Chondrocyte (in vitro differentiated cells): ENCODE measurements around the gene ATP8B1. TPM values are rescaled to one million over a fixed set of nuclear protein-coding genes. Genes with fewer than 3 reads are reported as not detected.

Experiments used
- DNase-seq: peaks from one replicate; pipeline ENCODE4 v3.0.0; 2021; ENCODE audit warnings: mixed read lengths, low spot score
- H3K27ac Mint-ChIP-seq: one replicate; pipeline ENCODE4 v1.8.0; 2021; ENCODE audit warnings: mild to moderate bottlenecking, moderate library complexity, mixed read lengths; ENCODE audit not compliant: unreplicated experiment
- H3K27me3 Mint-ChIP-seq: 2 replicates; pipeline ENCODE4 v1.8.0; 2021; ENCODE audit warnings: low read depth, mixed read lengths
- H3K36me3 Mint-ChIP-seq: 2 replicates; pipeline ENCODE4 v1.8.0; 2021; ENCODE audit warnings: low read depth, mixed read lengths
- H3K4me1 Mint-ChIP-seq: 2 replicates; pipeline ENCODE4 v1.8.0; 2021; ENCODE audit warnings: low read depth, mild to moderate bottlenecking, mixed read lengths
- H3K4me3 Mint-ChIP-seq: one replicate; pipeline ENCODE4 v1.8.0; 2021; ENCODE audit warnings: mild to moderate bottlenecking, moderate library complexity, mixed read lengths; ENCODE audit not compliant: unreplicated experiment
- H3K9me3 Mint-ChIP-seq: 2 replicates; pipeline ENCODE4 v1.8.0; 2021; ENCODE audit warnings: low read depth, mixed read lengths
- total RNA-seq: library from RNA; stranded (reverse); gene quantifications from 3 replicates; pipeline ENCODE4 v1.2.1, GENCODE V29; 2021
- TF ChIP-seq, protein P1 (sequence below): fragments of 200-600 bp; sonication (generic); IDR thresholded peaks from 2 replicates; pipeline ENCODE4 v1.5.0; 2021; ENCODE audit warnings: antibody characterized with exemption, mild to moderate bottlenecking, moderate library complexity

The ATP8B1 gene
- total RNA-seq, 1 donor from 2014 or later, result 35.4 TPM

DNA sequence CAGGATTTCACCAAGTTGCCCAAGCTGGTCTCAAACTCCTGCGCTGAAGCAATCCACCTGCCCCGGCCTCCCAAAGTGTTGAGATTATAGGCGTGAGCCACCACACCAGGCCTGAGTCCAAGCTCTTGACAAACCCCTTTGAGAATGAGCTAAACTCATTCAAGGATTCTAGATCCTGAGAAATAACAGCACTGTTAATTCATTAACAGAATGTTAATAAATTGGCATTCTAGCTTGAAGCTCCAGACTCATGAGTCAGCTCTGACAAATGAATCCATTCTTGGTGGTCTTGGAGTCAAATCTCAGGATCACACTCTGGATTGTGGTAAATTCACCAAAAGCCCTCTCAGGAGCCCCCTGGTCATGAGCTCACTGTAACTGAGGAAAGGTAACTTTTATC lies 183.2 kb downstream of the ATP8B1 start:
- Mint-ChIP-seq H3K36me3 (peaks cover 14% of the 10 kb centered on the region), H3K27ac (peak overlapping the region; percentile 51), H3K9me3 (no peaks in the 10 kb centered on the region), H3K4me1 (peaks cover 34% of the 10 kb centered on the region), H3K4me3 (peak overlapping the region; percentile 98), H3K27me3 (no peaks in the 10 kb centered on the region)
- DNase-seq, result no peak
- TF ChIP-seq, protein P1, sequence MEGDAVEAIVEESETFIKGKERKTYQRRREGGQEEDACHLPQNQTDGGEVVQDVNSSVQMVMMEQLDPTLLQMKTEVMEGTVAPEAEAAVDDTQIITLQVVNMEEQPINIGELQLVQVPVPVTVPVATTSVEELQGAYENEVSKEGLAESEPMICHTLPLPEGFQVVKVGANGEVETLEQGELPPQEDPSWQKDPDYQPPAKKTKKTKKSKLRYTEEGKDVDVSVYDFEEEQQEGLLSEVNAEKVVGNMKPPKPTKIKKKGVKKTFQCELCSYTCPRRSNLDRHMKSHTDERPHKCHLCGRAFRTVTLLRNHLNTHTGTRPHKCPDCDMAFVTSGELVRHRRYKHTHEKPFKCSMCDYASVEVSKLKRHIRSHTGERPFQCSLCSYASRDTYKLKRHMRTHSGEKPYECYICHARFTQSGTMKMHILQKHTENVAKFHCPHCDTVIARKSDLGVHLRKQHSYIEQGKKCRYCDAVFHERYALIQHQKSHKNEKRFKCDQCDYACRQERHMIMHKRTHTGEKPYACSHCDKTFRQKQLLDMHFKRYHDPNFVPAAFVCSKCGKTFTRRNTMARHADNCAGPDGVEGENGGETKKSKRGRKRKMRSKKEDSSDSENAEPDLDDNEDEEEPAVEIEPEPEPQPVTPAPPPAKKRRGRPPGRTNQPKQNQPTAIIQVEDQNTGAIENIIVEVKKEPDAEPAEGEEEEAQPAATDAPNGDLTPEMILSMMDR, result no peak

DNA sequence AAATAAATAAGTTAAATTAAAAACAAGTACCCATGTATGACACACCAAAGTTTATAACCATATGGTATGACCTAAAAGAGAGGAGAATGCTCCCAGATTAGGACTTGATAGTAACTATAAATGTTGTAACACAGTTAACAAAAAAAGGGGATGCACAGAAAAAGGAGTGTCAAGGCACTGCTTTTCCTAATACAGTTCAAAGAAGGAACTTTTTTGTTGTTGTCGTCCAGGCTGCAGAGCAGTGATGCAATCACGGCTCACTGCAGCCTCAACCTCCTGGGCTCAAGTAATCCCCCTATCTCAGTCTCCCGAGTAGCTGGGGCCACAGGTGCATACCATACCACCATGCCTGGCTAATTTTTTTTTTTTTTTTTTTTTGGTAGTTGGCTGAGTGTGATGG lies 184.2 kb downstream of the ATP8B1 start:
- H3K9me3 Mint-ChIP-seq, result no peaks in the 10 kb centered on the region
- no peak for DNase-seq
- no peak overlapping the region for H3K27ac Mint-ChIP-seq
- peaks cover 15% of the 10 kb centered on the region for H3K36me3 Mint-ChIP-seq
- TF ChIP-seq, protein P1, result no peak
- peaks cover 34% of the 10 kb centered on the region for H3K4me1 Mint-ChIP-seq
- no peaks in the 10 kb centered on the region for H3K27me3 Mint-ChIP-seq
- no peak overlapping the region for H3K4me3 Mint-ChIP-seq

DNA sequence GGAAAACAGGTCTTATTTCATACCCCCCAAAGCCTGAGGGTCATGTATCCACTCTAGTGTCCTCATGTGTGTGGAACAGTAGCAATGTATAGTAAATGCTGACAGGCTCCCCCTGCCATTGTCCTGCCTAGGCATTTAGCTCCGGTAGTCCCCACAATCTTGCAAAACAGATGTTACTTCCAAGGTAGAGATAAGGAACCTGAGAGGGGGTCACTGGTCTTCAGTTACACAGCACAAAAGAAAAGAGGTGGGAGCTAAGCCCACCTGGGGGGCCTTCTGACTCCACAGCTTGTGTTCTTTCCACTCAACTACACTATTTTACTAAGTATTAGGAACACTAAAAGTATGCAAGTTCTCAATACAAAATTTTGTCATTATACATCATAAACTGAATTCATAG lies 199.2 kb downstream of the ATP8B1 start:
- Mint-ChIP-seq H3K27ac (no peak overlapping the region), H3K36me3 (peaks cover 41% of the 10 kb centered on the region), H3K9me3 (no peaks in the 10 kb centered on the region), H3K4me1 (no peaks in the 10 kb centered on the region), H3K27me3 (no peaks in the 10 kb centered on the region), H3K4me3 (no peak overlapping the region)
- no peak for DNase-seq
- TF ChIP-seq, protein P1, result no peak

Other genes with a start within 250 kb of the ATP8B1 start
- 24.6 to 33.9 TPM (median 25.9 TPM) in 3 replicates for gene FECH, start 216.6 kb downstream of the ATP8B1 start, total RNA-seq
- 101 to 144 TPM (median 140 TPM) in 3 replicates for gene NARS1, start 181.5 kb downstream of the ATP8B1 start, total RNA-seq
- 21.6 to 27.6 TPM (median 25.8 TPM) in 3 replicates for gene NEDD4L, start 240.9 kb upstream of the ATP8B1 start, total RNA-seq